GM23338 (cell line): ENCODE measurements around the gene OLR1. TPM values are rescaled to one million over a fixed set of nuclear protein-coding genes. Genes with fewer than 3 reads are reported as not detected.

Experiments
- ATAC-seq: fragments of 200-7000 bp; cut with Tn5 transposase; 3 replicates; pipeline ENCODE4 v1.9.1; 2020
- DNase-seq: peaks from one replicate; pipeline ENCODE4 v3.0.0-alpha.2; 2015; ENCODE audit warnings: low spot score
- H2AFZ ChIP-seq: fragments of 200-600 bp; sonication (generic); 2 replicates; pipeline ENCODE4 v1.8.0; 2016; ENCODE audit warnings: antibody characterized with exemption, mild to moderate bottlenecking, moderate library complexity
- H3F3A ChIP-seq: fragments of 200-600 bp; sonication (generic); replicated peaks from 2 replicates; pipeline ENCODE4 v1.8.0; 2017; ENCODE audit warnings: antibody characterized with exemption, mixed run types, low read depth
- H3K27ac ChIP-seq: fragments of 200-600 bp; sonication (generic); 2 replicates; pipeline ENCODE4 v1.6.1; 2016; ENCODE audit warnings: low read depth
- H3K27me3 ChIP-seq: fragments of 200-600 bp; sonication (generic); 2 replicates; pipeline ENCODE4 v1.8.0; 2016; ENCODE audit warnings: mild to moderate bottlenecking, mixed run types, moderate library complexity; ENCODE audit not compliant: insufficient read depth
- H3K36me3 ChIP-seq: fragments of 200-600 bp; sonication (generic); 2 replicates; pipeline ENCODE4 v1.8.0; 2016; ENCODE audit warnings: mild to moderate bottlenecking; ENCODE audit not compliant: insufficient read depth
- H3K4me1 ChIP-seq: fragments of 200-600 bp; sonication (generic); 2 replicates; pipeline ENCODE4 v1.8.0; 2016; ENCODE audit warnings: mild to moderate bottlenecking, moderate library complexity; ENCODE audit not compliant: insufficient read depth
- H3K4me2 ChIP-seq: fragments of 200-600 bp; sonication (generic); 2 replicates; pipeline ENCODE4 v1.7.1; 2017; ENCODE audit warnings: mixed run types
- H3K4me3 ChIP-seq: fragments of 200-600 bp; sonication (generic); 2 replicates; pipeline ENCODE4 v1.6.1; 2016; ENCODE audit warnings: mixed run types
- H3K79me2 ChIP-seq: fragments of 200-600 bp; sonication (generic); replicated peaks from 2 replicates; pipeline ENCODE4 v1.8.0; 2017; ENCODE audit warnings: mild to moderate bottlenecking; ENCODE audit not compliant: insufficient read depth
- H3K9me2 ChIP-seq: fragments of 200-600 bp; sonication (generic); 2 replicates; pipeline ENCODE4 v1.8.0; 2017; ENCODE audit not compliant: insufficient read depth
- H4K20me1 ChIP-seq: fragments of 200-600 bp; sonication (generic); replicated peaks from 2 replicates; pipeline ENCODE4 v1.8.0; 2017; ENCODE audit warnings: mild to moderate bottlenecking; ENCODE audit not compliant: insufficient read depth
- H3K27ac Mint-ChIP-seq: 2 replicates; pipeline ENCODE4 v1.8.0; 2020; ENCODE audit warnings: inconsistent platforms, mild to moderate bottlenecking, moderate library complexity, mixed read lengths
- H3K27me3 Mint-ChIP-seq: 3 replicates; pipeline ENCODE4 v1.8.0; 2022; ENCODE audit warnings: low read depth, mild to moderate bottlenecking, moderate library complexity, mixed read lengths, inconsistent platforms; ENCODE audit not compliant: insufficient read depth, poor library complexity
- H3K36me3 Mint-ChIP-seq: 3 replicates; pipeline ENCODE4 v1.8.0; 2021; ENCODE audit warnings: low read depth, mild to moderate bottlenecking, inconsistent platforms, moderate library complexity, mixed read lengths
- H3K4me1 Mint-ChIP-seq: 3 replicates; pipeline ENCODE4 v1.8.0; 2020; ENCODE audit warnings: mild to moderate bottlenecking, inconsistent platforms, mixed read lengths
- H3K4me3 Mint-ChIP-seq: 3 replicates; pipeline ENCODE4 v1.8.0; 2021; ENCODE audit warnings: moderate library complexity, mild to moderate bottlenecking, inconsistent platforms, mixed read lengths
- H3K9me3 Mint-ChIP-seq: 3 replicates; pipeline ENCODE4 v1.8.0; 2020; ENCODE audit warnings: moderate library complexity, mild to moderate bottlenecking, inconsistent platforms, mixed read lengths
- CREB1 ChIP-seq: fragments of 250-450 bp; sonication (Bioruptor Pico); IDR thresholded peaks from 2 replicates; pipeline ENCODE4 v1.5.0; 2020; ENCODE audit warnings: low read depth, mild to moderate bottlenecking, moderate library complexity
- JUNB ChIP-seq: IDR thresholded peaks from one replicate; pipeline ENCODE4 v1.6.1; 2016; ENCODE audit warnings: antibody characterized with exemption; ENCODE audit not compliant: unreplicated experiment
- polyA plus RNA-seq: library from polyadenylated mRNA; unstranded; fragments of >200 nt; fragmentation: Nextera tagmentation; extraction: Ambion mirVana; gene quantifications from 2 replicates; pipeline ENCODE4 v1.2.1, GENCODE V29; 2016
- total RNA-seq: library from RNA; depleted of rRNA; stranded (reverse); fragments of >200 nt; shearing (Covaris generic); gene quantifications from 2 replicates; pipeline ENCODE4 v1.2.3, GENCODE V29; 2014; rRNA removed
- TF ChIP-seq, protein P1 (sequence below), 2 experiments: fragments of 200-600 bp in 1 of 2; sonication (generic) in 1 of 2; conservative IDR thresholded peaks; 2 replicates each; pipeline versions ENCODE4 v1.5.1 to v1.6.1; 2016 to 2017; ENCODE audit warnings: antibody characterized with exemption in 2 of 2, low read depth in 2 of 2, mild to moderate bottlenecking in 2 of 2, moderate library complexity in 1 of 2

Gene OLR1
- total and polyA plus RNA-seq, 2 experiments from 2014 or later, result not detected

DNA sequence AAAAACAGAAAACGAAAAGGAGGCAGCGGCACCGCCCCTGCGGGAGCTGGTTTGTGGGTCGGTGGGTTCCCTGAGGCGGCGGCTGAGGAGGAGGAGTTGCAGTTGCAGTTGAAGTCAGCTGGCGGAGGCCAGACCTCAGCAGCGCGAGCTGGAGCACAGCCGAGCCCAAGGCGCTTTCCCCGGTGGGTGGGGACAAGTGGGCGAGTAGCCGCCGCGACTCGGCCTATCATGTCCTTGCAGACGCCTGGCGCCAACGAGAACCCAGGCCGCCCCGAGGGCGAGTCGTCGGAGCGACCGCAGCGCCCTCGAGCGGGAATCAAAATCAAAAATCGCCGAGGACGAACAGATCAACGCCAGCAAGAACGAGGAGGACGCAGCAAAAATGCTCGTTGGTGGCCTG is 60.5 kb downstream of the OLR1 start:
- H4K20me1 ChIP-seq, result no peaks in the 10 kb centered on the region
- Mint-ChIP-seq H3K4me3 (no peak overlapping the region), H3K9me3 (peaks cover 17% of the 10 kb centered on the region), H3K27me3 (peaks cover 4% of the 10 kb centered on the region), H3K27ac (no peak overlapping the region), H3K36me3 (no peaks in the 10 kb centered on the region; the same call in 2 of the 3 replicates), H3K4me1 (no peaks in the 10 kb centered on the region)
- no peaks in the 10 kb centered on the region for H3F3A ChIP-seq
- no peak for DNase-seq
- H3K27me3 ChIP-seq, result no peaks in the 10 kb centered on the region
- H2AFZ ChIP-seq, result no peak overlapping the region
- no peaks in the 10 kb centered on the region for H3K4me1 ChIP-seq
- H3K9me2 ChIP-seq, result no peaks in the 10 kb centered on the region
- no peaks in the 10 kb centered on the region for H3K79me2 ChIP-seq
- H3K4me2 ChIP-seq, result no peak overlapping the region
- no peak for ATAC-seq
- no peak overlapping the region for H3K27ac ChIP-seq
- no peak overlapping the region for H3K4me3 ChIP-seq
- TF ChIP-seq JUNB, result no peak
- TF ChIP-seq, protein P1, sequence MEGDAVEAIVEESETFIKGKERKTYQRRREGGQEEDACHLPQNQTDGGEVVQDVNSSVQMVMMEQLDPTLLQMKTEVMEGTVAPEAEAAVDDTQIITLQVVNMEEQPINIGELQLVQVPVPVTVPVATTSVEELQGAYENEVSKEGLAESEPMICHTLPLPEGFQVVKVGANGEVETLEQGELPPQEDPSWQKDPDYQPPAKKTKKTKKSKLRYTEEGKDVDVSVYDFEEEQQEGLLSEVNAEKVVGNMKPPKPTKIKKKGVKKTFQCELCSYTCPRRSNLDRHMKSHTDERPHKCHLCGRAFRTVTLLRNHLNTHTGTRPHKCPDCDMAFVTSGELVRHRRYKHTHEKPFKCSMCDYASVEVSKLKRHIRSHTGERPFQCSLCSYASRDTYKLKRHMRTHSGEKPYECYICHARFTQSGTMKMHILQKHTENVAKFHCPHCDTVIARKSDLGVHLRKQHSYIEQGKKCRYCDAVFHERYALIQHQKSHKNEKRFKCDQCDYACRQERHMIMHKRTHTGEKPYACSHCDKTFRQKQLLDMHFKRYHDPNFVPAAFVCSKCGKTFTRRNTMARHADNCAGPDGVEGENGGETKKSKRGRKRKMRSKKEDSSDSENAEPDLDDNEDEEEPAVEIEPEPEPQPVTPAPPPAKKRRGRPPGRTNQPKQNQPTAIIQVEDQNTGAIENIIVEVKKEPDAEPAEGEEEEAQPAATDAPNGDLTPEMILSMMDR (conservative IDR thresholded peaks at IDR 0.05; ENCODE audit: low read depth in 2 of 2), result 0 out of 4 replicates have a peak, but pooled peaks of 1 of the 2 experiments have one; percentile 5
- H3K36me3 ChIP-seq, result no peaks in the 10 kb centered on the region

DNA sequence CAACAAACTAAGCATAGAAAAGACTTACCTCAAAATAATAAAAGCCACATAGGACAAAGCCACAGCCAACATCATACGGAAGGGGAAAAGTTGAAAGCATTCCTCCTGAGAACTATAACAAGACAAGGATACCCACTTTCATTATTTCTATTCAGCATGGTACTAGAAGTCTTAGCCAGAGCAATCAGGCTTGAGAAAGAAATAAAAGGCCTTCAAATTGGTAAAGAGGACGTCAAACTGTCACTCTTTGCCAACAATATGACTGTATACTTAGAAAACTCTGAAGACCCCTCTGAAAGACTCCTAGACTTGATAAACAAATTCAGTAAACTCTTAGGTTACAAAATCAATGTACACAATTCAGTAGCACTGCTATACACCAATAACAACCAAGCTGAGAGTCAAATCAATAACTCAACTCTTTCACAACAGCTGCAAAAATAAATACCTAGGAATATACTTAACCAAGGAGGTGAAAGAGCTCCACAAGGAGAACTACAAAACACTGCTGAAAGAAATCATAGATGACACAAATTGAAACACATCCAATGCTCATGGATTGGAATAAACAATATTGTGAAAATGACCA is 61.6 kb downstream of the OLR1 start:
- Histone ChIP-seq H3K79me2 (no peaks in the 10 kb centered on the region), H3F3A (no peaks in the 10 kb centered on the region), H3K9me2 (no peaks in the 10 kb centered on the region), H3K36me3 (no peaks in the 10 kb centered on the region), H3K27me3 (no peaks in the 10 kb centered on the region), H4K20me1 (no peaks in the 10 kb centered on the region), H3K4me1 (no peaks in the 10 kb centered on the region), H3K27ac (no peak overlapping the region), H2AFZ (no peak overlapping the region), H3K4me2 (no peak overlapping the region), H3K4me3 (no peak overlapping the region)
- Mint-ChIP-seq H3K27me3 (peaks cover 4% of the 10 kb centered on the region), H3K4me3 (no peak overlapping the region), H3K36me3 (no peaks in the 10 kb centered on the region; the same call in 2 of the 3 replicates), H3K4me1 (no peaks in the 10 kb centered on the region), H3K27ac (no peak overlapping the region), H3K9me3 (peaks cover 17% of the 10 kb centered on the region)
- DNase-seq, result no peak
- no peak for ATAC-seq
- no peak for TF ChIP-seq CREB1 (CRISPR knock-in tag)

Other genes with a start within 250 kb of the OLR1 start
- not detected in 2 replicates for gene CLEC2A, start 239.8 kb downstream of the OLR1 start, total RNA-seq
- gene CLEC2A, start 239.8 kb downstream of the OLR1 start, polyA plus RNA-seq, result not detected in 2 replicates
- gene CLEC12A, start 200.7 kb downstream of the OLR1 start, total RNA-seq, result not detected in 2 replicates
- not detected in 2 replicates for gene CLEC12A, start 200.7 kb downstream of the OLR1 start, polyA plus RNA-seq
- gene CLEC1B, start 173.0 kb downstream of the OLR1 start, total RNA-seq, result not detected in 2 replicates
- not detected in 2 replicates for gene CLEC1B, start 173.0 kb downstream of the OLR1 start, polyA plus RNA-seq
- not detected in 2 replicates for gene CLEC12B, start 161.5 kb downstream of the OLR1 start, total RNA-seq
- gene CLEC12B, start 161.5 kb downstream of the OLR1 start, polyA plus RNA-seq, result not detected in 2 replicates
- gene CLEC9A, start 141.4 kb downstream of the OLR1 start, total RNA-seq, result not detected in 2 replicates
- gene CLEC9A, start 141.4 kb downstream of the OLR1 start, polyA plus RNA-seq, result not detected in 2 replicates
- 1.1 TPM in 1 of 2 replicates, not detected in the other for gene CLEC1A, start 73.1 kb downstream of the OLR1 start, total RNA-seq
- gene CLEC1A, start 73.1 kb downstream of the OLR1 start, polyA plus RNA-seq, result 0.07 TPM in 1 of 2 replicates, not detected in the other
- gene CLEC7A, start 41.9 kb downstream of the OLR1 start, total RNA-seq, result not detected in 2 replicates
- 0.09 and 0.39 TPM in 2 replicates for gene CLEC7A, start 41.9 kb downstream of the OLR1 start, polyA plus RNA-seq
- not detected in 2 replicates for gene TMEM52B, start 6.9 kb upstream of the OLR1 start, total RNA-seq
- gene TMEM52B, start 6.9 kb upstream of the OLR1 start, polyA plus RNA-seq, result not detected in 2 replicates
- gene GABARAPL1, start 40.7 kb upstream of the OLR1 start, total RNA-seq, result 60.9 and 77.8 TPM in 2 replicates
- gene GABARAPL1, start 40.7 kb upstream of the OLR1 start, polyA plus RNA-seq, result 35.7 and 36.5 TPM in 2 replicates
- gene KLRD1, start 135.7 kb upstream of the OLR1 start, total RNA-seq, result 0.03 TPM in 1 of 2 replicates, not detected in the other
- gene KLRD1, start 135.7 kb upstream of the OLR1 start, polyA plus RNA-seq, result 0.02 and 0.27 TPM in 2 replicates
- not detected in 2 replicates for gene KLRK1, start 217.9 kb upstream of the OLR1 start, total RNA-seq
- gene KLRK1, start 217.9 kb upstream of the OLR1 start, polyA plus RNA-seq, result not detected in 2 replicates
- gene KLRC4, start 237.6 kb upstream of the OLR1 start, total RNA-seq, result not detected in 2 replicates
- gene KLRC4, start 237.6 kb upstream of the OLR1 start, polyA plus RNA-seq, result not detected in 2 replicates
- not detected in 2 replicates for gene KLRC3, start 248.5 kb upstream of the OLR1 start, total RNA-seq
- gene KLRC3, start 248.5 kb upstream of the OLR1 start, polyA plus RNA-seq, result not detected in 2 replicates